ENCODE data around the gene HIVEP3.

Gene HIVEP3

GRCh38 chr1:41731516-41732030 is 187.1 kb downstream of the HIVEP3 start:
- no peaks in the 10 kb centered on the region for H3K27me3 ChIP-seq (ENCODE audit: control insufficient read depth in 1 of 2, insufficient read depth in 2 of 2, low read length in 2 of 2)
- H3K27ac ChIP-seq (ENCODE audit: low read length) = no peak overlapping the region
- H3K9ac ChIP-seq (ENCODE audit: low read length in 2 of 2) = no peak overlapping the region
- H3K9me3 ChIP-seq (ENCODE audit: control insufficient read depth in 2 of 2, low read length in 2 of 2) = no peaks in the 10 kb centered on the region
- H3K4me3 ChIP-seq (ENCODE audit: low read length in 2 of 2) = no peak overlapping the region
- H3K36me3 ChIP-seq (ENCODE audit: control insufficient read depth in 2 of 2, insufficient read depth in 2 of 2, low read length in 2 of 2) = no peaks in the 10 kb centered on the region
- H3K4me1 ChIP-seq (ENCODE audit: control insufficient read depth, insufficient read depth, low read length) = peaks cover 21% of the 10 kb centered on the region

- Histone ChIP-seq H3K9me3 (ENCODE audit: control insufficient read depth in 2 of 2, low read length in 2 of 2) (no peaks in the 10 kb centered on the region), H3K27me3 (ENCODE audit: control insufficient read depth in 1 of 2, insufficient read depth in 2 of 2, low read length in 2 of 2) (no peaks in the 10 kb centered on the region), H3K9ac (ENCODE audit: low read length in 2 of 2) (no peak overlapping the region), H3K27ac (ENCODE audit: low read length) (no peak overlapping the region), H3K4me1 (ENCODE audit: control insufficient read depth, insufficient read depth, low read length) (peaks cover 21% of the 10 kb centered on the region), H3K4me3 (ENCODE audit: low read length in 2 of 2) (no peak overlapping the region), H3K36me3 (ENCODE audit: control insufficient read depth in 2 of 2, insufficient read depth in 2 of 2, low read length in 2 of 2) (no peaks in the 10 kb centered on the region)
Observed at GRCh38 chr1:41730806-41731205, 187.9 kb downstream of the HIVEP3 start.

- no peak overlapping the region for H3K9ac ChIP-seq (ENCODE audit: low read length in 2 of 2)
- no peak overlapping the region for H3K27ac ChIP-seq (ENCODE audit: low read length)
- no peak overlapping the region for H3K4me3 ChIP-seq (ENCODE audit: low read length in 2 of 2)
- no peaks in the 10 kb centered on the region for H3K9me3 ChIP-seq (ENCODE audit: control insufficient read depth in 2 of 2, low read length in 2 of 2)
- peaks cover 24% of the 10 kb centered on the region for H3K4me1 ChIP-seq (ENCODE audit: control insufficient read depth, insufficient read depth, low read length)
- no peaks in the 10 kb centered on the region for H3K27me3 ChIP-seq (ENCODE audit: control insufficient read depth in 1 of 2, insufficient read depth in 2 of 2, low read length in 2 of 2)
- no peaks in the 10 kb centered on the region for H3K36me3 ChIP-seq (ENCODE audit: control insufficient read depth in 2 of 2, insufficient read depth in 2 of 2, low read length in 2 of 2)
Observed at GRCh38 chr1:41728403-41729202, 190.1 kb downstream of the HIVEP3 start.

GRCh38 chr1:41727749-41728115 is 191.0 kb downstream of the HIVEP3 start:
- Histone ChIP-seq H3K9ac (ENCODE audit: low read length in 2 of 2) (no peak overlapping the region), H3K4me3 (ENCODE audit: low read length in 2 of 2) (no peak overlapping the region), H3K36me3 (ENCODE audit: control insufficient read depth in 2 of 2, insufficient read depth in 2 of 2, low read length in 2 of 2) (no peaks in the 10 kb centered on the region), H3K4me1 (ENCODE audit: control insufficient read depth, insufficient read depth, low read length) (peaks cover 24% of the 10 kb centered on the region), H3K9me3 (ENCODE audit: control insufficient read depth in 2 of 2, low read length in 2 of 2) (no peaks in the 10 kb centered on the region), H3K27me3 (ENCODE audit: control insufficient read depth in 1 of 2, insufficient read depth in 2 of 2, low read length in 2 of 2) (no peaks in the 10 kb centered on the region), H3K27ac (ENCODE audit: low read length) (no peak overlapping the region)

GRCh38 chr1:41726899-41727748 is 191.6 kb downstream of the HIVEP3 start:
- H3K9ac ChIP-seq (ENCODE audit: low read length in 2 of 2) = no peak overlapping the region
- H3K4me3 ChIP-seq (ENCODE audit: low read length in 2 of 2) = no peak overlapping the region
- no peak overlapping the region for H3K27ac ChIP-seq (ENCODE audit: low read length)

GRCh38 chr1:41726292-41726691 is 192.4 kb downstream of the HIVEP3 start:
- H3K4me3 ChIP-seq (ENCODE audit: low read length in 2 of 2) = no peak overlapping the region
- no peaks in the 10 kb centered on the region for H3K36me3 ChIP-seq (ENCODE audit: control insufficient read depth in 2 of 2, insufficient read depth in 2 of 2, low read length in 2 of 2)
- H3K27me3 ChIP-seq (ENCODE audit: control insufficient read depth in 1 of 2, insufficient read depth in 2 of 2, low read length in 2 of 2) = no peaks in the 10 kb centered on the region
- no peak overlapping the region for H3K9ac ChIP-seq (ENCODE audit: low read length in 2 of 2)
- H3K9me3 ChIP-seq (ENCODE audit: control insufficient read depth in 2 of 2, low read length in 2 of 2) = no peaks in the 10 kb centered on the region
- no peak overlapping the region for H3K27ac ChIP-seq (ENCODE audit: low read length)
- peaks cover 24% of the 10 kb centered on the region for H3K4me1 ChIP-seq (ENCODE audit: control insufficient read depth, insufficient read depth, low read length)

More at GRCh38 chr1:41726899-41727748, 191.6 kb downstream of the HIVEP3 start:
- Histone ChIP-seq H3K36me3 (ENCODE audit: control insufficient read depth in 2 of 2, insufficient read depth in 2 of 2, low read length in 2 of 2) (no peaks in the 10 kb centered on the region), H3K4me1 (ENCODE audit: control insufficient read depth, insufficient read depth, low read length) (peaks cover 24% of the 10 kb centered on the region), H3K9me3 (ENCODE audit: control insufficient read depth in 2 of 2, low read length in 2 of 2) (no peaks in the 10 kb centered on the region), H3K27me3 (ENCODE audit: control insufficient read depth in 1 of 2, insufficient read depth in 2 of 2, low read length in 2 of 2) (no peaks in the 10 kb centered on the region)

GRCh38 chr1:41724926-41725325 is 193.8 kb downstream of the HIVEP3 start:
- Histone ChIP-seq H3K4me1 (ENCODE audit: control insufficient read depth, insufficient read depth, low read length) (peaks cover 21% of the 10 kb centered on the region), H3K27me3 (ENCODE audit: control insufficient read depth in 1 of 2, insufficient read depth in 2 of 2, low read length in 2 of 2) (no peaks in the 10 kb centered on the region), H3K36me3 (ENCODE audit: control insufficient read depth in 2 of 2, insufficient read depth in 2 of 2, low read length in 2 of 2) (no peaks in the 10 kb centered on the region), H3K27ac (ENCODE audit: low read length) (no peak overlapping the region), H3K9me3 (ENCODE audit: control insufficient read depth in 2 of 2, low read length in 2 of 2) (no peaks in the 10 kb centered on the region), H3K9ac (ENCODE audit: low read length in 2 of 2) (no peak overlapping the region), H3K4me3 (ENCODE audit: low read length in 2 of 2) (no peak overlapping the region)

- Histone ChIP-seq H3K27ac (ENCODE audit: low read length) (no peak overlapping the region), H3K4me1 (ENCODE audit: control insufficient read depth, insufficient read depth, low read length) (peaks cover 18% of the 10 kb centered on the region), H3K36me3 (ENCODE audit: control insufficient read depth in 2 of 2, insufficient read depth in 2 of 2, low read length in 2 of 2) (no peaks in the 10 kb centered on the region), H3K4me3 (ENCODE audit: low read length in 2 of 2) (no peak overlapping the region), H3K9me3 (ENCODE audit: control insufficient read depth in 2 of 2, low read length in 2 of 2) (no peaks in the 10 kb centered on the region), H3K27me3 (ENCODE audit: control insufficient read depth in 1 of 2, insufficient read depth in 2 of 2, low read length in 2 of 2) (no peaks in the 10 kb centered on the region), H3K9ac (ENCODE audit: low read length in 2 of 2) (no peak overlapping the region)
Observed at GRCh38 chr1:41724248-41724647, 194.5 kb downstream of the HIVEP3 start.

- Histone ChIP-seq H3K36me3 (ENCODE audit: control insufficient read depth in 2 of 2, insufficient read depth in 2 of 2, low read length in 2 of 2) (no peaks in the 10 kb centered on the region), H3K4me1 (ENCODE audit: control insufficient read depth, insufficient read depth, low read length) (peaks cover 14% of the 10 kb centered on the region), H3K4me3 (ENCODE audit: low read length in 2 of 2) (no peak overlapping the region), H3K27me3 (ENCODE audit: control insufficient read depth in 1 of 2, insufficient read depth in 2 of 2, low read length in 2 of 2) (no peaks in the 10 kb centered on the region), H3K9ac (ENCODE audit: low read length in 2 of 2) (no peak overlapping the region), H3K9me3 (ENCODE audit: control insufficient read depth in 2 of 2, low read length in 2 of 2) (no peaks in the 10 kb centered on the region), H3K27ac (ENCODE audit: low read length) (no peak overlapping the region)
Observed at GRCh38 chr1:41723786-41724185, 194.9 kb downstream of the HIVEP3 start.

GRCh38 chr1:41722184-41722583 is 196.5 kb downstream of the HIVEP3 start:
- H3K4me3 ChIP-seq (ENCODE audit: low read length in 2 of 2) = no peak overlapping the region
- no peaks in the 10 kb centered on the region for H3K9me3 ChIP-seq (ENCODE audit: control insufficient read depth in 2 of 2, low read length in 2 of 2)
- no peaks in the 10 kb centered on the region for H3K27me3 ChIP-seq (ENCODE audit: control insufficient read depth in 1 of 2, insufficient read depth in 2 of 2, low read length in 2 of 2)
- H3K27ac ChIP-seq (ENCODE audit: low read length) = no peak overlapping the region
- peaks cover 6% of the 10 kb centered on the region for H3K4me1 ChIP-seq (ENCODE audit: control insufficient read depth, insufficient read depth, low read length)
- no peaks in the 10 kb centered on the region for H3K36me3 ChIP-seq (ENCODE audit: control insufficient read depth in 2 of 2, insufficient read depth in 2 of 2, low read length in 2 of 2)
- no peak overlapping the region for H3K9ac ChIP-seq (ENCODE audit: low read length in 2 of 2)

All from stomach smooth muscle (tissue), 2 donors.